Retinal pigment epithelial cell (primary cell): Measurements from ENCODE around the gene AAK1.
A peak's percentile ranks its signal among the peaks of the same experiment; 100 is the strongest.

Source experiments
- DNase-seq: peaks from one replicate; pipeline ENCODE4 v3.0.0-alpha.2; 2010; ENCODE audit warnings: low read depth
- H3K4me3 ChIP-seq: 2 replicates; pipeline ENCODE4 v1.5.1; 2011; ENCODE audit warnings: mild to moderate bottlenecking, low read length, control low read depth, moderate library complexity
- TF ChIP-seq, protein P1 (sequence below): conservative IDR thresholded peaks from 2 replicates; pipeline ENCODE4 v1.5.1; 2011; ENCODE audit warnings: low read depth, low read length, control low read depth, inconsistent platforms

The AAK1 gene

DNA sequence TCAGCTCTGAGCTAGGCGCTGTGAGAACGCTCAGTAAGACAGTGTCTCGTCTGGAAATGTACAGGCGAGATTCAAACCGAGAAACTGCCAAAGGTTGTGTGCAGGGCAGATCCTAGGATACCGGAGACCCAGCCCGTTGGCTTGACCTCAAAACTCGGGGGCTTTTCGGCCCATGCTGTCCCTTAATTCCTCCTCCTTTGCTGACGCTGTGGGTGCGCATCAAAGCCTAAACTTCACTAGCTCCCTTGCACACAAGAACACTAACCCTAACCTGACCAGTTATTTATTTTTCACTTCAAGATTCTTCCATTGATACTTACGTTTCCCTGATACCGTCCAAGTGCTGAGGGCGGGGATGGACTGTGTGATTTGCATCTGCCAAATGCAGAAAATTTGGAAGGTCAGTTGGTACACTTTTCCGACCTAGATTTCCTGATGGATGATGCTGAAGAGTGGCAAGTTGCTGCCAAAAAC lies 1.0 kb upstream of the AAK1 start:
- peak overlapping the region; percentile 89 for H3K4me3 ChIP-seq
- TF ChIP-seq, protein P1, sequence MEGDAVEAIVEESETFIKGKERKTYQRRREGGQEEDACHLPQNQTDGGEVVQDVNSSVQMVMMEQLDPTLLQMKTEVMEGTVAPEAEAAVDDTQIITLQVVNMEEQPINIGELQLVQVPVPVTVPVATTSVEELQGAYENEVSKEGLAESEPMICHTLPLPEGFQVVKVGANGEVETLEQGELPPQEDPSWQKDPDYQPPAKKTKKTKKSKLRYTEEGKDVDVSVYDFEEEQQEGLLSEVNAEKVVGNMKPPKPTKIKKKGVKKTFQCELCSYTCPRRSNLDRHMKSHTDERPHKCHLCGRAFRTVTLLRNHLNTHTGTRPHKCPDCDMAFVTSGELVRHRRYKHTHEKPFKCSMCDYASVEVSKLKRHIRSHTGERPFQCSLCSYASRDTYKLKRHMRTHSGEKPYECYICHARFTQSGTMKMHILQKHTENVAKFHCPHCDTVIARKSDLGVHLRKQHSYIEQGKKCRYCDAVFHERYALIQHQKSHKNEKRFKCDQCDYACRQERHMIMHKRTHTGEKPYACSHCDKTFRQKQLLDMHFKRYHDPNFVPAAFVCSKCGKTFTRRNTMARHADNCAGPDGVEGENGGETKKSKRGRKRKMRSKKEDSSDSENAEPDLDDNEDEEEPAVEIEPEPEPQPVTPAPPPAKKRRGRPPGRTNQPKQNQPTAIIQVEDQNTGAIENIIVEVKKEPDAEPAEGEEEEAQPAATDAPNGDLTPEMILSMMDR, result no peak
- no peak for DNase-seq

DNA sequence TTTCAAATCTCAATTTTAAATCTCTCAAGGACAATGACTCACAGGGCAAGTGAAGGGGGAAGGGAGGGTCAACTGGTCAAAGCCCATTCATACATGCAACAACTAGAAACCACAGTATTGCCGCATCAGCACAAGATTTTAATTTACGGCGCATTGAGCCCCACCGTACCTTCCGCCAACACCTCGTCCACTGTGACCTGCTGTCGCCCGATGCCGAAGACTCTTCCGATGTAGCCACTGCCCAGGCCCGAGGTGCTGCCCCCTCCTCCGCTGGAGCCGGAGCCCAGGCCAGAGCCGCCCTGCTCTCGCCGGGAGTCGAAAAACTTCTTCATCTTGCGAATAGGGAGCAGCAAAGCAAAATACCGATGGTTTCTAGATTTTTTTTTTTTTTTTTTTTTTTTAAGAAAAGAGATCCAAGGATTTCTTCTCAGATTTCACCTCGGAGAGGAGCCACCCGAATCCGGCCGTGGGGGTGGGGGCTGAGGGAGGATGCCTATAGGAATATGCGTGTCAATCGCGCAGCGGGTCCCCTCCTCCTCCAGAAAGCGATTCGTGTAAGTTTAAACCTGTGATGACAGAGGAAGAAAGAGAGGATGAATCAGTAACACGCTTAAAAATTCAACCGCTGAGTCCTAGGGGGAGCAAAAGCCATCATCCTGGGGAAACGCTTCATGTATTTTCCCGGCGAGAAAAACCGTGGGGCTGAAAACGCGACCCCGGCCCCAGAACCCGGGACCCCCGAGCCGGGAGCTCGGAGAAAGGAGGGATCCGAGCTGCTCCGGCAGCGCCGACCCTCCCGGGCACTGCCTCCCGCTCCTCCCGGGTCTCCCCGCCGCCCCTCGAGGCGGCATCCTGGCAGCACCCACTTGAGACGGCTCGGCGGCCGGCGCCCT lies 584 bp downstream of the AAK1 start:
- TF ChIP-seq, protein P1, result no peak
- DNase-seq, result no peak
- H3K4me3 ChIP-seq, result peak overlapping the region; percentile 91

DNA sequence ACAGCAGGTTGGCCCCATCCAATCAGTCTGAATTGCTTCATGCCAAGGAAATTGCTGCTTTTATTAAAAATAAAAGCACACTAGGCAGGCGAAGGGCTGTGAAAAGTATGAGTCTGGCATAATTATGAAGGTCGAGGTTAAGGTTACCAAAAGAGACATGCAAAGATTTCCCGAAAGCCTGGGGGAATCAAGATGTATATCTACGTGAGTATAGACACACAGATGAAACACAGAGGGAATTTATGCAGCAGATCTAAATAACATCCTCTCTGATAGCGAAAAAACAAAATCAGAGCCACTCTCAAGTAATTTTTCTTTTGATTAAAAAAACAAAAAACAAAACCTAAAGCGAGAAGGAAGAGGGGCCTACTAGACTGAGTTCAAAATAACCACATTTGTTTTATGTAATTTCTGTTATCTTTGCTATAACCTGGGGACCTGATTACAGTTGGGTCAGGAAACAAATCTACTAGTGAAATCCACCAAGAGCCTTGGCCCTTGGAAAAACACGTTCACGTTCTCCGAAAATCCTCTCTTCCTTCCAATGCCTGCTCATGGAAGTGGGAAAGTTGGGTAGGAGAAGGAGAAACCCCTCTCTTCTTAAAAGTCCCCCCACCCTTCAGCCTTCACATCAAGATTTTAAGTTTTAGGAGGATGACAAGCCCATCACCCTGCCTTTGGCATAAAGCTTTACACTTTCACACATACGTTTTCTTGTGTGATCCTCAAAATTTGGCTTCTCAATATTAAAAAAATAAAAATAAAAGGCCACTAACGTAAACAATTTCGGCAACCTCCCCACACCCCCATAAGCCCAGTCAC lies 1.4 kb downstream of the AAK1 start:
- TF ChIP-seq, protein P1, result no peak
- no peak for DNase-seq
- H3K4me3 ChIP-seq, result peak overlapping the region; percentile 91

DNA sequence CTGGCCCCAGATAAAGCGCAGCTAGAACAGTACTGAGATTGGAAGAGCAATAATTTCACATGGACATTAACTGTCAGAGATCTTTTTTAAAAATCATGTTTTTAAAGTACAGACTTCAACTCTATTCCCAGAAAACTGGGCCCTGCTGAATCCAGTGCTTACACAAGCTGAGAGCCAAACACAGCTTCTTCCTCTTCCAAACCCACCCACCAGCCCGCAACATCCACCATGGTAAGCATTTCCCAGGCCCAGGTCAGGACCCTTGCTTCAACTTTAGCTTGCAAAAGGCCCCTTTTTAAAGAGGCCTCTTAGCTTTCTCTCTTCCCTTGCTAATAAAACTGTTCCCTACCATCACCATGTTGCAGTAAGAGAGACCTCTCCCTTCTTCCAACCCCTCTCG lies 2.1 kb downstream of the AAK1 start:
- DNase-seq, result no peak

DNA sequence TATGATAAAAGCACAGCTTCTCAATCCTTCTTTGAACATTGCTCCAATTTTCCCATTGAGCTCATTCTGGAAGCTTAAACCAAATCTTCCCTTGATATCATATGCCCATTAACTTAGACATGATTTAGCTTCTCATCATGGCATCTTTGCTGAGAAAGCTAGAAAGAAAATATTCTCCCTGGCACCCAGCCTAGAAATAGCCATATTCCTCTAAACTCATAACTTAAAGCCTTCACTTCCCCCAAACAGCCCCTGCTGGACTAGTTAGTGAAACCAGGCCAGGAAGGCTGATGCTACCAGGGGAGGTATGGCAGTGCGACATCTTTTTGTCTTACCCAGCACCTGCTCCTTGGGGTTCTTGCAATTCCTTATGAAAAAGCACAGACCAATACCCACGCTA lies 4.3 kb downstream of the AAK1 start:
- H3K4me3 ChIP-seq, result no peak overlapping the region
- TF ChIP-seq, protein P1, result no peak
- DNase-seq, result no peak

More for the DNA sequence above, 2.1 kb downstream of the AAK1 start:
- peak overlapping the region; percentile 91 for H3K4me3 ChIP-seq
- TF ChIP-seq, protein P1, result no peak

DNA sequence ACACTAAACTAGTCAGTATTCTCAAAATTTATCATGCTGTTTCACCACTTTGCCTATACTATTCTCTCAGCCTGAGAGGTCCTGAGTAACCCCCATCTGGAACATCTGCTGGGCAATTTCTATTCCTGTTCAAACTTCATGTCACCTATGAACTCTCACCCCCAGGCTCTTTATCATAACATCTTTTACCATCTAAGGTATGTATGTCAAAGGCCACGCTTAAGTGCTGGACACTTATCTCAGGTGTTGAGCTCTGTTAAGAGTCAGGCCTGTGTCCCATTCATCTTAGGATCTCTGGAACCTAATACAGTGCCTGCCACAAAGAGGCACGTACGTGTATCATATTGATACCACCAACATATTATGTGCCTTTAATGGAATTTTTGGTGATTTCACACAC lies 4.9 kb downstream of the AAK1 start:
- TF ChIP-seq, protein P1, result no peak
- DNase-seq, result no peak
- no peak overlapping the region for H3K4me3 ChIP-seq
